HG02840 (cell line): ENCODE measurements around the gene MS4A12.
"Not testable (repeated sequence)": the region's sequence is repeated elsewhere in the genome, so short reads cannot be mapped to it uniquely, and the experiment has no call there.

ENCODE experiments used
- ATAC-seq: cut with Tn5 transposase; IDR thresholded peaks from one replicate; pipeline ENCODE4 v1.9.1; 2021; ENCODE audit warnings: mild to moderate bottlenecking, moderate library complexity, moderate number of reproducible peaks; ENCODE audit not compliant: unreplicated experiment, low FRiP score

MS4A12 gene

DNA sequence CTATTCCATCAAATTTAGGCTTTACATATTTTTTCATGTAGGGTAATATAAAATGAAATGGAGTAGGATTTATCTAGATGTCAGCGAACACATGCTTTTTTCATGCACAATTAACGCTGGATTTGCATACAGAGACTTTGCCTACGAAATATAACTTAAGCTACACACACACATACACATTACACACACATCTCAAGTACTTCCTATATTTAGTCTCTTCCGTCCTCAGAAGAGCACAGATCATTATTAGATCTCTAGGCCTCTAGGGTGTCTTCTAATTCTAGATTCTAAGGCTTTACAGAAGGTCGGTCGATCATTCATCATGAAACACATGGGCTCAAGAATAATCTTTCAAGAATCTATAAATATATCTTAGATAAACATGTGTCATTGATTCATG lies 18.8 kb downstream of the MS4A12 start:
- ATAC-seq, result no peak

DNA sequence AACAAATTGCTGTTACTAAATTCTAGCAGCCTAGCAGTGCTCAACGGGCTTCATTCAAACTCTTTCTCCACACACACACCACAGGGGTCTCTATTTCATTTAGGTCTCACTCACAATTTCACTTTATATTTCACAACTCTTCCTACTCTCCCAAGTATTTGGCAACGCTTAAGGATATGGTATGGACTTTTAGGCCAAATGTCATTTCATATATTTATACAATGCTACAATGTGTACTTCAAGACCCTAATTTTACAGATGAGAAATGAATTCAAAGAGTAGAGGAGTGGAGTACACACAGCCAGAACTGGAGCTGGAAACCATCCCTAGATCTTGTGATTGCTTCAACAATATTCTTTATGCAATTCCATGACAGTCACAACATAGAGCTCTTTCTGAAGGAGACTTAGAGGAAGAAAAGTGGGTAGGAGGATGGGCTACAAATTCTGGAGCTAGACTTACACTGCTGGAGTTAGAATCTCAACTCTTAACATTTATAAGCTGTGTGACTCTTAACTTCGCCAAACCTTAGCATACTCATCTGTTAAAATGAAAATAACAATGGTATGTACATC lies 20.2 kb downstream of the MS4A12 start:
- no peak for ATAC-seq

DNA sequence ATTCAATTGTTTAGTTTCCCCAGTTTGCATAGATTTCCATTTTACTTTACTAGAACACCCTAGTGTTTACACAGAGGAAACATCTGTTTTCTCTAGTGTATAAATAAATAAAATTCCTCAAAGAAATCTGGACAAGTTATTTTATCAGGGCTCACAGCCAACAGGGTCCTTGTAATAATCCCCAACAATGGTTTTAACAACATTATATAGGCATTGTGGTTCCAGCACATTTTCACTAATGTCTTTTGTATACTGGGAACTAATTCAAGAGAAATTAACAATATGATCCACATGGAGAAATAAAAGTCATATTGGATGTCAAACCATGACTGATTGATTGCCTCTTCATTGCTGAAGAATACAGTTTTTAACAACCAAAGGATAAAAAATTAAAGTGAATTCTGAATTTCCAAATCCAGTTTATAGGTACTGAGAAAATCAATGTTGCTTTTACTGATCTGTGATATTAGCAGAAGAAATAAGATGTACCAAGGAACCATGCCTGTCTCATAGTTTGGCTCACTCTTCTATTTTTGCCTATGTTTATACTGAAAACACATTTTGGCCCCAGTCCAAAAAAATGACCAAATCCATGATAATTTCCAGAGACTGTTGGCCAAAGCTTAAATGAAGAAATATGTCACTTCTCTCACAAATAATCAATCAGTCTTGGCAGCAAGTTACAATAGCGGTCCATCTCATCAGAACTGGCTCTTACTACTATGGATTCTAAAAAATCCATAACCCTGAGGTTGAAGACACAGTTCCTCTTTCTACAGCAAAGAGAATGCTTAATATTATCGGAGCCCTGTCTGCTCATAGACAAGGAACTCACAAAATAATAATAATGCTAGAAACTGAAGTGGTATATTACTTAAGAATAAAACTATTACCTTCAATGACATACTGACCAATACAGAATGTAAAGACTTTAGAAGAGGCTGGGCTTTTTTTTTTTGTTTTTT lies 21.2 kb downstream of the MS4A12 start:
- no peak for ATAC-seq

DNA sequence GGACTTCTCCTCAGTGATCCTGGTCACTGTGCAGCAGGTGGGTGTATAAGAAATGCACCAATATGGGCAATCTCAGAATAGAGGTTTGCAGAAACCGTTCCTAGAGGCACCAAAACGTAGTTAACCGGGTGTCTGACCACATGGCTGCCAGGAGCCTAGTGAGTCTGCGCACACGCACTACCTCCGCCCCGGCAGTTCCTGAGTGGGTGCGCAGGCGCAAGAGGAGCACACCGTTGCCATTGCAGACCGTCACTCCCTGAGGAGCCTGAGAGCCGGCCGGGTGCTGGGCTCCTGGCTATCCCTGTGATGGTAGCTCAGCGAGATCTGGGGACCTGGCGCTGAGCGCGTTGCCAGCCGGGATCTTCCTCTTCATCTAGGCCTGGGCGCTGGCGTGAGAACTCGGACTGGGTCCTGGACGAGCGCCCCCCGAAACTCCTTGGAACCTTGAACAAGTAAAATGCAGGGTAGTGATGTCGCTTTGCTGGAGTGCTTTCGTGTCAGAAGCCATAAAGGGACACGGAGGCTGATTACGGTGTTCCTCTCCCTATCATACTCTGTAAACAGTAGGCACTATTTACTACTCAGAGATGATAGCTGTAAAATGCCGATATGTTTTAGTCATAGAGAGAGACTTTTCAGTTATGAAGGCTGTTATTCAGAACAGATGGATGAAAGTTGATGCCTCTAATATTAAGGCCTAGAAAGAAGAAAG lies 22.7 kb downstream of the MS4A12 start, which contains the start of gene MS4A13:
MS4A13 (plus strand) TSS at position 249 of the 712 bp plus-strand sequence. CDS start 2,692 bp downstream, outside the sequence.
- ATAC-seq, result no peak

DNA sequence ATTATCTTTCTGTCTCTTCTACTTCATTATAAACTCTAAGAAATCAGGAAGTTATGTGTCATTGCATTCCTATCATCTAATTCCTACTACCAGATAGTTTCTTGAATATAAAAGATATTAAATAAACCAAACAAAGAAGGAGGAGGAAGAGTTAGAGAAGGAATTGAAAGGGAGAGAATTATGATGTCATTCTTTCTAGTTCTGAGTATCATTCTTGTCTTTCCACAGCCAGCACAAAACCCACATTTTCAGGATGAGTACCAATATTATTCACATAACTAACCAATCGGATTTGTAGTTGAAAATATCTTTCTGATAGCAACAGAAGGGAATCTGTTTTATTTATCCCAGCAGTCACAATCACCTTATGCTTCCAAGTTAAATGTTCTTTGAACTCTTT lies 35.9 kb downstream of the MS4A12 start:
- no peak for ATAC-seq

DNA sequence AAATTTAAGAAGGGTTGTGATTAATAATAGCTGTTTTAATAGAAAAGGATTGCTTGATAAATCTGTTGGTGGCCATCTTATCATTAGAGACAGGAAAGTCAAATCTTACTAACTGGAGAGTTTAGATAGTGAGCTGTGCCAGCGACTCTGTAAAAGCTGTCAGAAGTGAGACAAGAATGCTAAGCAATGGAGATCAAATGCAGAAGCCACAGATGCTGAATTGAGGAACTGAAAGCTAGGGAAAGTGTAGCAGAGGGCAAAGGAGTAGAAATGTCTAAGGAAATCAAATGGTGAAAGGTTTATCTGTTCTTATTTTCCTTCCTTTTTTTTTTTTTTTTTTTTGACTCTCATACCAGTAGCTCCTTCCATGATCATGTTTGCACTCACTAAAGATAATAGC lies 36.4 kb downstream of the MS4A12 start:
- ATAC-seq, result no peak

DNA sequence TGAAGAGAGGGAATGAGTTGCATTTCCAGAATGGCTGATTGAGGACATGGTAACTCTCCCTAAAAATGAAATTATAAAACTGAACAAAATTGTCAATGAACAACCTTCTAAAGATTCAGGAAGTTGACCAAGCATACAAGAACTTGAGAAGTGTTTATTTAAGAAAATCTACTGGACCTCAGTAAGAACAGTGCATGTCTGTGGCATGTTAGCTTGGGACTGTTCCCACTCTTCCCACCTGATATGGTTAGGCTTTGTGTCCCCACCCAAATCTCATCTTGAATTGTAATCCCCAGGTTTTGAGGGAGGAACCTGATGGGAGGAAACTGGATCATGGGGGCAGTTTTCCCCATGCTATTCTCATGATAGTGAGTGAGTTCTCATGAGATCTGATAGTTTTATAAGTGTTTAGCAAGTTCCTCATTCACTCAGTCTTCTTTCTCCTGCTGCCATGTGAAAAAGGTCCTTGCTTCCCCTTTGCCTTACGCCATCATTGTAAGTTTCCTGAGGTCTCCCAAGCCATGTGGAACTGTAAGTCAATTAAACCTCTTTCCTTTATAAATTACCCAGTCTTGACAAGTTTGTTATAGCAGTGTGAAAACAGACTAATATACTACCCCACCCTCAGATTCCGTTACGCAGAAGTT lies 38.0 kb downstream of the MS4A12 start:
- no peak for ATAC-seq

DNA sequence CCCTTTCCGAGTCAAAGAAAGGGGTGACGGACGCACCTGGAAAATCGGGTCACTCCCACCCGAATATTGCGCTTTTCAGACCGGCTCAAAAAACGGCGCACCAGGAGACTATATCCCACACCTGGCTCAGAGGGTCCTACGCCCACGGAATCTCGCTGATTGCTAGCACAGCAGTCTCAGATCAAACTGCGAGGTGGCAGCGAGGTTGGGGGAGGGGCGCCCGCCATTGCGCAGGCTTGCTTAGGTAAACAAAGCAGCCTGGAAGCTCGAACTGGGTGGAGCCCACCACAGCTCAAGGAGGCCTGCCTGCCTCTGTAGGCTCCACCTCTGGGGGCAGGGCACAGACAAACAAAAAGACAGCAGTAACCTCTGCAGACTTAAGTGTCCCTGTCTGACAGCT lies 39.8 kb downstream of the MS4A12 start:
- ATAC-seq, result not testable (repeated sequence)

DNA sequence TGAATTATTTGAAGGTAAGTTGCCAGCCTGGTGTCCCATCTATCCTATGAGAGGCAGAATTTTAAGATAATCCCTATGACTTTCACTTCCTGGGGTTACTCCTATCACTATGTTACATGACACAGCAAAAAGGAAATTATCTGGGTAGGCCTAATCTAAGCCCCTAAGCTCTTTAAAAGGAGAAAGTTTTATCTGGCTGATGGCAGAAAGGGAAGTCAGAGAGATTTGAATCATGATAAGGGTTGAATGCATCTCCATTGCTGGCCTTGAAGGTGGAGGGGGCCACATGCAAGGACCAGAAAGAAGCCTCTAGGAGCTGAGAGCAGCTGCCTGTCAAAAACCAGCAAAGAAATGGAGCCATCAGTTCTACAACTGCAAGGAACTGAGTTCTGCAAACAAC lies 46.0 kb downstream of the MS4A12 start:
- ATAC-seq, result not testable (repeated sequence)

DNA sequence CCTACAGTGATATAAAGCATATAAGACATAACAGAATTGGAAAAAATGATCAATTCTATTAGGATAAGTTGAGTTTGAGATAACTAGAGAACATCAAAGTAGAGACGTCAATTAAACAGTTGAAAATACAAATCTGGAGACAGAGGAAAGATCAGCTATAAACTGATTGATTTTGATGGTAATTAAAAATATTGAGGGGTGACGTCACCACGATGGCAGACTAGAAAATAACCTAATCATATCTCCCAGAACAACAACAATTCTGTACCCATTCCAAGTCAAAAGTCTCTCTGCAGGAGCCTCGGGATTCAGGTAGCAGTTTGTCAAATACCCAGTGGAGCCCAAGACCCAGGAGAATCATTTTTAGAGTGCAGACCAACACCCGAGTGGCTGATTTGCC lies 51.5 kb downstream of the MS4A12 start:
- ATAC-seq, result no peak
